GM12878 (cell line): Measurements from ENCODE around the gene CSAD.

Experiments
- SREBF1 ChIP-seq: IDR thresholded peaks from 2 replicates; pipeline ENCODE4 v1.6.1; 2012; ENCODE audit warnings: mild to moderate bottlenecking, low read length
- TCF12 ChIP-seq: IDR thresholded peaks from 2 replicates; pipeline ENCODE4 v1.6.1; 2011; ENCODE audit warnings: low read depth, mild to moderate bottlenecking, low read length
- ZNF274 ChIP-seq: IDR thresholded peaks from one replicate; pipeline ENCODE4 v1.8.0; 2011; ENCODE audit not compliant: insufficient read length, insufficient read depth

- no peak for TF ChIP-seq SREBF1
- TF ChIP-seq TCF12 = no peak
- no peak for TF ChIP-seq ZNF274
These were observed 2.2 kb upstream of the CSAD start for GRCh38 chr12:53182903-53183302.
